WTC11 (cell line): ENCODE data around the gene MTTP. TPM values are rescaled to one million over a fixed set of nuclear protein-coding genes. Genes with fewer than 3 reads are reported as not detected.

Source experiments
- ATAC-seq: fragments of 200-7000 bp; cut with Tn5 transposase; 2 replicates; pipeline ENCODE4 v1.10.0; 2021; ENCODE audit warnings: mild to moderate bottlenecking, moderate library complexity
- CTCF ChIA-PET: fragments of 300-600 bp; sonication (Branson Sonifier 250); formaldehyde crosslinking; loops from one replicate; lab custom pipeline; 2021; ENCODE audit warnings: antibody characterized with exemption; lab: Charles Lee
- POLR2A ChIA-PET: fragments of 350-600 bp; sonication (Branson Sonifier 250); formaldehyde crosslinking; loops from one replicate; lab custom pipeline; 2021; ENCODE audit warnings: antibody characterized with exemption; lab: Charles Lee
- DNase-seq: peaks from one replicate; pipeline ENCODE4 v3.0.0; 2021; ENCODE audit warnings: low spot score
- H3K27ac Mint-ChIP-seq: 2 replicates; pipeline ENCODE4 v1.8.0; 2021; ENCODE audit warnings: mixed read lengths
- H3K27me3 Mint-ChIP-seq: 2 replicates; pipeline ENCODE4 v1.8.0; 2021; ENCODE audit warnings: low read depth, mild to moderate bottlenecking, moderate library complexity, mixed read lengths
- H3K36me3 Mint-ChIP-seq: 2 replicates; pipeline ENCODE4 v1.8.0; 2021; ENCODE audit warnings: mixed read lengths
- H3K4me1 Mint-ChIP-seq: 2 replicates; pipeline ENCODE4 v1.8.0; 2022; ENCODE audit warnings: mixed read lengths
- H3K4me3 Mint-ChIP-seq: 2 replicates; pipeline ENCODE4 v1.8.0; 2021; ENCODE audit warnings: mild to moderate bottlenecking, moderate library complexity, mixed read lengths
- H3K9me3 Mint-ChIP-seq: 2 replicates; pipeline ENCODE4 v1.8.0; 2021; ENCODE audit warnings: mixed read lengths
- ATF3 ChIP-seq: sonication (generic); formaldehyde crosslinking; conservative IDR thresholded peaks from 2 replicates; pipeline ENCODE4 v1.8.1; 2022; ENCODE audit warnings: mild to moderate bottlenecking, missing genetic modification reagents
- ATF6 ChIP-seq: sonication (generic); formaldehyde crosslinking; IDR thresholded peaks from 2 replicates; pipeline ENCODE4 v1.8.1; 2023; ENCODE audit warnings: mild to moderate bottlenecking, missing genetic modification reagents
- E2F1 ChIP-seq: sonication (generic); formaldehyde crosslinking; IDR thresholded peaks from 2 replicates; pipeline ENCODE4 v1.8.0; 2022; ENCODE audit warnings: mild to moderate bottlenecking, missing genetic modification reagents
- EMX1 ChIP-seq: fragments of 250-450 bp; sonication (Bioruptor Pico); IDR thresholded peaks from 2 replicates; pipeline ENCODE4 v1.8.0; 2021; ENCODE audit warnings: mild to moderate bottlenecking
- FOXJ3 ChIP-seq: sonication (generic); formaldehyde crosslinking; IDR thresholded peaks from 2 replicates; pipeline ENCODE4 v1.9.0; 2021; ENCODE audit warnings: missing genetic modification reagents, mild to moderate bottlenecking, borderline replicate concordance
- JAZF1 ChIP-seq: fragments of 250-450 bp; sonication (Bioruptor Pico); IDR thresholded peaks from 2 replicates; pipeline ENCODE4 v1.9.0; 2021; ENCODE audit warnings: moderate library complexity, mild to moderate bottlenecking, inconsistent platforms
- NFYB ChIP-seq: sonication (generic); formaldehyde crosslinking; conservative IDR thresholded peaks from 2 replicates; pipeline ENCODE4 v1.8.0; 2022; ENCODE audit warnings: low read depth, missing genetic modification reagents
- NR1H2 ChIP-seq: sonication (generic); formaldehyde crosslinking; IDR thresholded peaks from 2 replicates; pipeline ENCODE4 v1.9.0; 2021; ENCODE audit warnings: mild to moderate bottlenecking, moderate library complexity, missing genetic modification reagents
- PREB ChIP-seq: sonication (generic); formaldehyde crosslinking; IDR thresholded peaks from 2 replicates; pipeline ENCODE4 v1.8.1; 2022; ENCODE audit warnings: mild to moderate bottlenecking, missing genetic modification reagents, moderate library complexity, borderline replicate concordance
- PRRX2 ChIP-seq: fragments of 250-450 bp; sonication (Bioruptor Pico); IDR thresholded peaks from 2 replicates; pipeline ENCODE4 v1.8.0; 2021; ENCODE audit warnings: mild to moderate bottlenecking
- RELA ChIP-seq: sonication (generic); formaldehyde crosslinking; IDR thresholded peaks from 2 replicates; pipeline ENCODE4 v1.8.1; 2022; ENCODE audit warnings: missing genetic modification reagents, mild to moderate bottlenecking, borderline replicate concordance
- SMAD3 ChIP-seq: sonication (generic); formaldehyde crosslinking; IDR thresholded peaks from 2 replicates; pipeline ENCODE4 v1.8.0; 2022; ENCODE audit warnings: missing genetic modification reagents, mild to moderate bottlenecking, borderline replicate concordance
- SMAD4 ChIP-seq: sonication (generic); formaldehyde crosslinking; IDR thresholded peaks from 2 replicates; pipeline ENCODE4 v1.8.0; 2022; ENCODE audit warnings: mild to moderate bottlenecking, missing genetic modification reagents
- TEAD1 ChIP-seq: sonication (generic); formaldehyde crosslinking; IDR thresholded peaks from 2 replicates; pipeline ENCODE4 v1.8.0; 2022; ENCODE audit warnings: mild to moderate bottlenecking, missing genetic modification reagents
- TEAD4 ChIP-seq: sonication (generic); formaldehyde crosslinking; IDR thresholded peaks from 2 replicates; pipeline ENCODE4 v1.8.0; 2022; ENCODE audit warnings: mild to moderate bottlenecking, missing genetic modification reagents
- ZNF232 ChIP-seq: sonication (generic); formaldehyde crosslinking; IDR thresholded peaks from 2 replicates; pipeline ENCODE4 v1.8.0; 2022; ENCODE audit warnings: mild to moderate bottlenecking, missing genetic modification reagents
- ZNF263 ChIP-seq: sonication (generic); formaldehyde crosslinking; IDR thresholded peaks from 2 replicates; pipeline ENCODE4 v1.8.1; 2022; ENCODE audit warnings: low read depth, mild to moderate bottlenecking, moderate library complexity, missing genetic modification reagents
- total RNA-seq: library from RNA; stranded (reverse); gene quantifications from 3 replicates; pipeline ENCODE4 v1.2.3, GENCODE V29; 2021
- TF ChIP-seq, protein P1 (sequence below): sonication (generic); formaldehyde crosslinking; IDR thresholded peaks from 2 replicates; pipeline ENCODE4 v1.8.1; 2023; ENCODE audit warnings: mild to moderate bottlenecking, missing genetic modification reagents
- TF ChIP-seq, protein P2 (sequence below): sonication (generic); formaldehyde crosslinking; IDR thresholded peaks from 2 replicates; pipeline ENCODE4 v1.8.1; 2022; ENCODE audit warnings: missing genetic modification reagents, borderline replicate concordance
- TF ChIP-seq, protein P3 (sequence below): sonication (generic); formaldehyde crosslinking; IDR thresholded peaks from 2 replicates; pipeline ENCODE4 v1.8.0; 2022; ENCODE audit warnings: mild to moderate bottlenecking, missing genetic modification reagents
- TF ChIP-seq, protein P4 (sequence below): fragments of 250-450 bp; sonication (Bioruptor Pico); IDR thresholded peaks from 2 replicates; pipeline ENCODE4 v2.1.2; 2022; ENCODE audit warnings: mild to moderate bottlenecking, moderate library complexity

The MTTP gene
- total RNA-seq, 1 experiment from 2014 or later = 0.26 TPM

GRCh38 chr4:99635601-99636000, 61.0 kb downstream of the MTTP start (continued):
- TF ChIP-seq, protein P1, sequence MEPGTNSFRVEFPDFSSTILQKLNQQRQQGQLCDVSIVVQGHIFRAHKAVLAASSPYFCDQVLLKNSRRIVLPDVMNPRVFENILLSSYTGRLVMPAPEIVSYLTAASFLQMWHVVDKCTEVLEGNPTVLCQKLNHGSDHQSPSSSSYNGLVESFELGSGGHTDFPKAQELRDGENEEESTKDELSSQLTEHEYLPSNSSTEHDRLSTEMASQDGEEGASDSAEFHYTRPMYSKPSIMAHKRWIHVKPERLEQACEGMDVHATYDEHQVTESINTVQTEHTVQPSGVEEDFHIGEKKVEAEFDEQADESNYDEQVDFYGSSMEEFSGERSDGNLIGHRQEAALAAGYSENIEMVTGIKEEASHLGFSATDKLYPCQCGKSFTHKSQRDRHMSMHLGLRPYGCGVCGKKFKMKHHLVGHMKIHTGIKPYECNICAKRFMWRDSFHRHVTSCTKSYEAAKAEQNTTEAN (CRISPR knock-in tag) = no peak
- no peak for TF ChIP-seq TEAD1 (CRISPR knock-in tag)
- no peak for TF ChIP-seq SMAD4 (CRISPR knock-in tag)
- TF ChIP-seq EMX1 (CRISPR knock-in tag) = no peak
- TF ChIP-seq, protein P2, sequence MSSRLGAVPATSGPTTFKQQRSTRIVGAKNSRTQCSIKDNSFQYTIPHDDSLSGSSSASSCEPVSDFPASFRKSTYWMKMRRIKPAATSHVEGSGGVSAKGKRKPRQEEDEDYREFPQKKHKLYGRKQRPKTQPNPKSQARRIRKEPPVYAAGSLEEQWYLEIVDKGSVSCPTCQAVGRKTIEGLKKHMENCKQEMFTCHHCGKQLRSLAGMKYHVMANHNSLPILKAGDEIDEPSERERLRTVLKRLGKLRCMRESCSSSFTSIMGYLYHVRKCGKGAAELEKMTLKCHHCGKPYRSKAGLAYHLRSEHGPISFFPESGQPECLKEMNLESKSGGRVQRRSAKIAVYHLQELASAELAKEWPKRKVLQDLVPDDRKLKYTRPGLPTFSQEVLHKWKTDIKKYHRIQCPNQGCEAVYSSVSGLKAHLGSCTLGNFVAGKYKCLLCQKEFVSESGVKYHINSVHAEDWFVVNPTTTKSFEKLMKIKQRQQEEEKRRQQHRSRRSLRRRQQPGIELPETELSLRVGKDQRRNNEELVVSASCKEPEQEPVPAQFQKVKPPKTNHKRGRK (CRISPR knock-in tag) = no peak
- TF ChIP-seq, protein P3, sequence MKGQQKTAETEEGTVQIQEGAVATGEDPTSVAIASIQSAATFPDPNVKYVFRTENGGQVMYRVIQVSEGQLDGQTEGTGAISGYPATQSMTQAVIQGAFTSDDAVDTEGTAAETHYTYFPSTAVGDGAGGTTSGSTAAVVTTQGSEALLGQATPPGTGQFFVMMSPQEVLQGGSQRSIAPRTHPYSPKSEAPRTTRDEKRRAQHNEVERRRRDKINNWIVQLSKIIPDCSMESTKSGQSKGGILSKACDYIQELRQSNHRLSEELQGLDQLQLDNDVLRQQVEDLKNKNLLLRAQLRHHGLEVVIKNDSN (CRISPR knock-in tag) = no peak
- TF ChIP-seq, all 79 proteins: peak for 0

- H3K36me3 Mint-ChIP-seq = no peaks in the 10 kb centered on the region
- H3K27me3 Mint-ChIP-seq = peaks cover 3% of the 10 kb centered on the region; the same call in 1 of the 2 replicates
- peaks cover 6% of the 10 kb centered on the region; the same call in 1 of the 2 replicates for H3K9me3 Mint-ChIP-seq
- CTCF ChIA-PET = no interaction called here
- H3K27ac Mint-ChIP-seq = no peak overlapping the region
- no peak for TF ChIP-seq ATF6 (CRISPR knock-in tag)
- no peak for TF ChIP-seq RELA (CRISPR knock-in tag)
- TF ChIP-seq SMAD3 (CRISPR knock-in tag) = no peak
- no peak for TF ChIP-seq TEAD4 (CRISPR knock-in tag)
- no peak for TF ChIP-seq FOXJ3
- TF ChIP-seq JAZF1 (CRISPR knock-in tag) = no peak
- no peak for TF ChIP-seq NR1H2 (CRISPR knock-in tag)
- no peak for TF ChIP-seq ZNF263 (CRISPR knock-in tag)
- TF ChIP-seq E2F1 (CRISPR knock-in tag) = no peak
- ATAC-seq = no peak
- no peak for DNase-seq
- no peak overlapping the region for H3K4me3 Mint-ChIP-seq
- peaks cover 28% of the 10 kb centered on the region for H3K4me1 Mint-ChIP-seq
- POLR2A ChIA-PET = no interaction called here
Measured at GRCh38 chr4:99636422-99636821, 61.8 kb downstream of the MTTP start.

GRCh38 chr4:99637174-99637573, 62.5 kb downstream of the MTTP start:
- peaks cover 6% of the 10 kb centered on the region for H3K27me3 Mint-ChIP-seq
- H3K36me3 Mint-ChIP-seq = no peaks in the 10 kb centered on the region
- ChIA-PET POLR2A (no interaction called here), CTCF (no interaction called here)
- no peak overlapping the region for H3K27ac Mint-ChIP-seq
- no peak for ATAC-seq
- peaks cover 25% of the 10 kb centered on the region for H3K4me1 Mint-ChIP-seq
- DNase-seq = no peak
- H3K4me3 Mint-ChIP-seq = no peak overlapping the region
- TF ChIP-seq ATF3 (CRISPR knock-in tag) = no peak
- TF ChIP-seq, protein P4, sequence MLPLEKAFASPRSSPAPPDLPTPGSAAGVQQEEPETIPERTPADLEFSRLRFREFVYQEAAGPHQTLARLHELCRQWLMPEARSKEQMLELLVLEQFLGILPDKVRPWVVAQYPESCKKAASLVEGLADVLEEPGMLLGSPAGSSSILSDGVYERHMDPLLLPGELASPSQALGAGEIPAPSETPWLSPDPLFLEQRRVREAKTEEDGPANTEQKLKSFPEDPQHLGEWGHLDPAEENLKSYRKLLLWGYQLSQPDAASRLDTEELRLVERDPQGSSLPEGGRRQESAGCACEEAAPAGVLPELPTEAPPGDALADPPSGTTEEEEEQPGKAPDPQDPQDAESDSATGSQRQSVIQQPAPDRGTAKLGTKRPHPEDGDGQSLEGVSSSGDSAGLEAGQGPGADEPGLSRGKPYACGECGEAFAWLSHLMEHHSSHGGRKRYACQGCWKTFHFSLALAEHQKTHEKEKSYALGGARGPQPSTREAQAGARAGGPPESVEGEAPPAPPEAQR = no peak
- no peak for TF ChIP-seq ZNF263 (CRISPR knock-in tag)
- TF ChIP-seq PRRX2 = no peak
- TF ChIP-seq NFYB (CRISPR knock-in tag) = no peak
- TF ChIP-seq TEAD4 (CRISPR knock-in tag) = no peak
- TF ChIP-seq ZNF232 (CRISPR knock-in tag) = no peak
- no peak for TF ChIP-seq ATF6 (CRISPR knock-in tag)
- no peak for TF ChIP-seq PREB (CRISPR knock-in tag)
- H3K9me3 Mint-ChIP-seq = peaks cover 6% of the 10 kb centered on the region; the same call in 1 of the 2 replicates
